Skeletal muscle tissue (tissue), 4 donors: ENCODE results near the gene SLC30A2. TPM values are rescaled to one million over a fixed set of nuclear protein-coding genes. Genes with fewer than 3 reads are reported as not detected.
A peak's percentile ranks its signal among the peaks of the same experiment; 100 is the strongest.

Experiments used
- H3K27ac ChIP-seq: one replicate; pipeline ENCODE4 v1.7.0; 2013; ENCODE audit warnings: mild to moderate bottlenecking, low read depth, low read length, inconsistent platforms
- H3K27me3 ChIP-seq, 3 donors: one replicate each; pipeline ENCODE4 v1.7.0; 2013; ENCODE audit warnings: low read length in 3 of 3; ENCODE audit not compliant: control insufficient read depth in 3 of 3, insufficient read depth in 3 of 3
- H3K36me3 ChIP-seq, 3 donors: one replicate each; pipeline ENCODE4 v1.7.0; 2013; ENCODE audit warnings: low read length in 3 of 3; ENCODE audit not compliant: control insufficient read depth in 3 of 3, insufficient read depth in 3 of 3
- H3K4me1 ChIP-seq, 3 donors: one replicate each; pipeline ENCODE4 v1.7.0; 2013; ENCODE audit warnings: low read length in 3 of 3, mild to moderate bottlenecking in 3 of 3; ENCODE audit not compliant: control insufficient read depth in 3 of 3, insufficient read depth in 3 of 3
- H3K4me3 ChIP-seq, 3 donors: one replicate each; pipeline ENCODE4 v1.7.0; 2013; ENCODE audit warnings: low read length in 3 of 3
- H3K9ac ChIP-seq, 3 donors: one replicate each; pipeline ENCODE4 v1.7.0; 2013; ENCODE audit warnings: low read length in 3 of 3, mild to moderate bottlenecking in 3 of 3, moderate library complexity in 2 of 3, low read depth in 1 of 3
- H3K9me3 ChIP-seq, 3 donors: one replicate each; pipeline ENCODE4 v1.7.0; 2013; ENCODE audit warnings: low read length in 3 of 3; ENCODE audit not compliant: control insufficient read depth in 3 of 3
- total RNA-seq: library from RNA; depleted of rRNA; stranded (reverse); fragments of >200 nt; gene quantifications from one replicate; pipeline ENCODE4 v1.2.3, GENCODE V29; 2014
- donor health status: Osteomylitis.

The SLC30A2 gene
- total RNA-seq, 1 donor from 2014 or later, result under 0.01 TPM

DNA sequence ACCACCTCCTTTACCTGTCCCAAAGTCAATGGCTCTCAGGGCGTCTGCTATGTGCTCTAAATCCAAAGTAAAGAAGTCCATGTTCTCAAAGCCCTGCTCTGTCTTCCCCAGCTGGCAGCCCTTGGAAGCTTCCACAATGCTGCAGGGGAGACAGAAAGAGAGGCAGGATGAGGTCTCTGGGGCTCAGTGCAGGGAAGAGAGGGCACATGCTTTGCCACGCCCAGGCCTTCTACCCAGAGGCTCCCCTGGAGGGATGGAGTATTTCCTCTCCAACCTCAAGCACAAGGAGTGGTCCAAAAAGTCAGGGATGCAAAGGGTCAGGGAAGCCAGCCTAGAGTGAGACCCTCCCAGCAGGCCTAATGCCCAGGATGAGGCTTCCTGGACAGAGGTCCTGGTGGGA lies 11.3 kb upstream of the SLC30A2 start:
- H3K9ac ChIP-seq, result peak overlapping the region in 1 of 3 donors; percentile 57
- H3K36me3 ChIP-seq, result peaks cover 65 to 82% (median 78%) of the 10 kb centered on the region in 3 donors
- H3K4me3 ChIP-seq, result no peak overlapping the region
- peak overlapping the region; percentile 19 for H3K27ac ChIP-seq
- H3K4me1 ChIP-seq, result peaks cover 37 to 72% (median 54%) of the 10 kb centered on the region in 3 donors
- peaks cover 0 to 2% (median 0%) of the 10 kb centered on the region in 3 donors for H3K27me3 ChIP-seq
- no peaks in the 10 kb centered on the region for H3K9me3 ChIP-seq

- Histone ChIP-seq H3K4me1 (peaks cover 21 to 56% (median 39%) of the 10 kb centered on the region in 3 donors), H3K4me3 (no peak overlapping the region), H3K27ac (peak overlapping the region; percentile 1), H3K9me3 (no peaks in the 10 kb centered on the region), H3K9ac (no peak overlapping the region), H3K27me3 (peaks cover 0 to 2% (median 0%) of the 10 kb centered on the region in 3 donors), H3K36me3 (peaks cover 66 to 74% (median 71%) of the 10 kb centered on the region in 3 donors)
These were observed 9.1 kb upstream of the SLC30A2 start for GRCh38 chr1:26055041-26055440.

GRCh38 chr1:26053718-26054560 lies 8.0 kb upstream of the SLC30A2 start:
- H3K9ac ChIP-seq, result peak overlapping the region in 1 of 3 donors; percentile 55
- H3K4me1 ChIP-seq, result peaks cover 13 to 52% (median 37%) of the 10 kb centered on the region in 3 donors
- peaks cover 57 to 64% (median 61%) of the 10 kb centered on the region in 3 donors for H3K36me3 ChIP-seq
- no peaks in the 10 kb centered on the region for H3K9me3 ChIP-seq
- H3K27ac ChIP-seq, result peak overlapping the region; percentile 41
- no peak overlapping the region for H3K4me3 ChIP-seq
- H3K27me3 ChIP-seq, result peaks cover 0 to 2% (median 0%) of the 10 kb centered on the region in 3 donors

- Histone ChIP-seq H3K4me1 (peaks cover 0 to 43% (median 32%) of the 10 kb centered on the region in 3 donors), H3K36me3 (peaks cover 28 to 31% (median 30%) of the 10 kb centered on the region in 3 donors), H3K9me3 (no peaks in the 10 kb centered on the region), H3K27me3 (peaks cover 0 to 13% (median 8%) of the 10 kb centered on the region in 3 donors), H3K9ac (peak overlapping the region in 1 of 3 donors; percentile 23), H3K4me3 (no peak overlapping the region), H3K27ac (peak overlapping the region; percentile 78)
These were observed 4.3 kb upstream of the SLC30A2 start for GRCh38 chr1:26050248-26050640.

DNA sequence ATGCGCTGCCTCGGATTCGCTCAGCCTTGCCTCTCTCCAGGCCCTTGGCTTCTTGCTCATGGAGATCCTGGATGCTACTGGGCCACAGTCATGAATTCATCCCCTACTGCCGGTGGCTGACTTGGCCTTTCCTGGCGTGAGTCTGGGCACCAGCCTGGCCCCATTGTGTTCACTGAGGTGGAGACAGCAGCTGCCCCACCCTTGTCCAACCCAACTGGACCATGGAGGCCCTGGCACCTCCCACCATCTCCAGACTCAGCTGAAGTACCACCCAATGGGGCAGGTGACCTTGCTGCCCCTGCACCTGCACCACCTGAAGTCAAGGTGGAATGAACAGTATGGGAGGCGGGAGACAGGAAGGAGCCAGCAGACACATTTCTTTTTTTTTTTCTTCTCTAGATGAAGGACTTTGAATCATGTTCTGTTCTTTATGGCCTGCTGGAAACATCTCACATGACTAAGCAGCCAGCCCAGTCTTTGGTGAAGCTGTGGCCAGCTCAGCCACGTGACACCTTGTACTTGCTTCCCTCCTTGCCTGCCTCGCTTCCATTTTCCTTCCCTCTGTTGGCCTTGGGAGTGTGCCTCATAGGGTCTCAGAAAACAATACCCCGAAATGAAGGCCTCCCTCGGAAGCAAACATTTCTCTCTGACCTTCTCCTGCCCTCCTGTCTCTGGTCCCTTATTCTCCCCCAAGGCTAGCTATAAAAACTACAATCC lies 3.8 kb upstream of the SLC30A2 start:
- Histone ChIP-seq H3K4me1 (peaks cover 0 to 45% (median 33%) of the 10 kb centered on the region in 3 donors), H3K27ac (peak overlapping the region; percentile 78), H3K36me3 (peaks cover 23 to 26% (median 26%) of the 10 kb centered on the region in 3 donors), H3K9me3 (no peaks in the 10 kb centered on the region), H3K4me3 (no peak overlapping the region), H3K27me3 (peaks cover under 1 to 13% (median 8%) of the 10 kb centered on the region in 3 donors), H3K9ac (peak overlapping the region in 1 of 3 donors; percentile 23)

GRCh38 chr1:26047278-26047874 lies 1.5 kb upstream of the SLC30A2 start:
- peak overlapping the region; percentile 16 for H3K27ac ChIP-seq
- H3K4me1 ChIP-seq, result peaks cover 0 to 45% (median 42%) of the 10 kb centered on the region in 3 donors
- peaks cover 8 to 22% (median 18%) of the 10 kb centered on the region in 3 donors for H3K27me3 ChIP-seq

DNA sequence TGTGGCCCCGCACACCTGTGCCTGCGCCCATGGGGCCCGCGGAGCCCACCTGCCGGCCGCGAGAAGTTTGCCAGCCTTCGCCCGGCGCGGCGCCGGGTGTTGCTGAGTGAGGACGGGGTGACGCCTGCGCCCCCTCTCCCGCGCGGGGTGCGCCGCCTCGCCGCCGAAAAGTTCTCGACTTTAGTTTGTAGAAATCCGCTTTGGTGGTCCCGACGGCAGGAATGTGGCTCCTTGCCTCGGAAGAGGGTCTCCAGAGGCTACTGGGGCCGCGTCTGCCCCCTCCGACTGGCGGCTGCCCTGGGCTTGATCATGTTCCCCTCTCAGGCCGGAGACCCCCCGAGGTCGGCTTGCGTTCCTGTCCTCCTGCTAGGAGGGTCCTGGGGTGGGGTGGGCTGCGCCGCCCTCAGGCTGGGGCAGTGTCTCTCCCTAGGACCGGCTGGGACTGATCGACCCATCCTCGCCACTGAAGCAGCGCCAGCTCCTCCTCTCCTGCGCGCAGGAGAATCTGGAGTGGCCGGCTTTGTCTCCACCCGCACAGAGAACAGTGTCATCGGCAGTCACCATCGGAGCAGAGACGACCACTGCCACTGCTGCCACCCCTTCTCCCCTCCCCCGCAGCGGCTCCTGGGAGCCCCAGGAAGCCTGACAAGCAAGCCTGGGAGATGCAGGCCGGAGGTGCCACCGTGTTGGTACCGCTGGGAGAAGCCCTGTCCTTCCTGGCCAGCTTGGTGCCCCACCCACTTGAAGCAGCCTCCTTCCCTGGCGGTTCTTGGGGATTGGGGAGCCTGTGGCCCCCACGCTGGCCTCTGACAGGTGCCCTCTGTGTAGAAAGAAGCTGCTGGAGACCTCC lies 553 bp upstream of the SLC30A2 start:
- Histone ChIP-seq H3K36me3 (peaks cover 0 to 4% (median 3%) of the 10 kb centered on the region in 3 donors), H3K27ac (peak overlapping the region; percentile 16), H3K27me3 (peaks cover 8 to 22% (median 18%) of the 10 kb centered on the region in 3 donors), H3K9me3 (no peaks in the 10 kb centered on the region), H3K4me1 (peaks cover 0 to 43% (median 42%) of the 10 kb centered on the region in 3 donors), H3K9ac (peak overlapping the region in 2 of 3 donors; percentile 59 to 74), H3K4me3 (peak overlapping the region in 2 of 3 donors; percentile 54 to 56)

More at GRCh38 chr1:26047278-26047874, 1.5 kb upstream of the SLC30A2 start:
- H3K4me3 ChIP-seq, result no peak overlapping the region
- H3K9ac ChIP-seq, result peak overlapping the region in 2 of 3 donors; percentile 33 to 59
- no peaks in the 10 kb centered on the region for H3K9me3 ChIP-seq
- H3K36me3 ChIP-seq, result peaks cover 6 to 9% (median 6%) of the 10 kb centered on the region in 3 donors

- Histone ChIP-seq H3K27ac (peak overlapping the region; percentile 25), H3K9ac (peak overlapping the region in 1 of 3 donors; percentile 74), H3K9me3 (no peaks in the 10 kb centered on the region), H3K4me1 (peaks cover 0 to 43% (median 39%) of the 10 kb centered on the region in 3 donors), H3K4me3 (peak overlapping the region in 1 of 3 donors; percentile 54), H3K36me3 (no peaks in the 10 kb centered on the region), H3K27me3 (peaks cover 8 to 22% (median 18%) of the 10 kb centered on the region in 3 donors)
These were observed 772 bp downstream of the SLC30A2 start for GRCh38 chr1:26044971-26045721.
